Ascending aorta (tissue), 2 donors: ENCODE data around the gene KANK4. TPM values are rescaled to one million over a fixed set of nuclear protein-coding genes. Genes with fewer than 3 reads are reported as not detected.

Experiments used
- DNase-seq, 2 donors: peaks; one replicate each; pipeline ENCODE4 v3.0.0-alpha.2; 2019; ENCODE audit warnings: low spot score in 2 of 2
- H3K27ac ChIP-seq, 2 donors: fragments of 200-600 bp; sonication (generic); one replicate each; pipeline ENCODE4 v1.5.1; 2016 to 2017; ENCODE audit warnings: mild to moderate bottlenecking in 1 of 2
- H3K27me3 ChIP-seq: fragments of 200-600 bp; sonication (generic); one replicate; pipeline ENCODE4 v1.5.1; 2017
- H3K36me3 ChIP-seq, 2 donors: fragments of 200-600 bp; sonication (generic); one replicate each; pipeline ENCODE4 v1.5.1; 2016
- H3K4me1 ChIP-seq, 2 donors: fragments of 200-600 bp; sonication (generic); one replicate each; pipeline ENCODE4 v1.5.1; 2016 to 2017; ENCODE audit warnings: mild to moderate bottlenecking in 1 of 2
- H3K4me3 ChIP-seq, 2 donors: fragments of 200-600 bp; sonication (generic); one replicate each; pipeline ENCODE4 v1.5.1; 2016 to 2017; ENCODE audit warnings: mild to moderate bottlenecking in 1 of 2
- H3K9me3 ChIP-seq, 2 donors: fragments of 200-600 bp; sonication (generic); one replicate each; pipeline ENCODE4 v1.5.1; 2016
- CTCF ChIP-seq, 3 experiments: fragments of 200-600 bp in 2 of 3; fragments of 450-650 bp in 1 of 3; sonication (generic) in 2 of 3; IDR thresholded peaks; one replicate each; pipeline ENCODE4 v1.5.1; 2016 to 2019; ENCODE audit warnings: antibody characterized with exemption in 3 of 3, mild to moderate bottlenecking in 1 of 3, moderate library complexity in 1 of 3
- intact Hi-C: fragments of 100-400 bp; cut with DNase I; formaldehyde crosslinking; loops from one replicate; pipeline ENCODE4 v1.15.1; 2023
- total RNA-seq: library from RNA; depleted of rRNA; stranded (reverse); fragments of >200 nt; gene quantifications from one replicate; pipeline ENCODE4 v1.1.0, GENCODE V29; 2016

The KANK4 gene
- total RNA-seq, 1 donor from 2014 or later: not detected

DNA sequence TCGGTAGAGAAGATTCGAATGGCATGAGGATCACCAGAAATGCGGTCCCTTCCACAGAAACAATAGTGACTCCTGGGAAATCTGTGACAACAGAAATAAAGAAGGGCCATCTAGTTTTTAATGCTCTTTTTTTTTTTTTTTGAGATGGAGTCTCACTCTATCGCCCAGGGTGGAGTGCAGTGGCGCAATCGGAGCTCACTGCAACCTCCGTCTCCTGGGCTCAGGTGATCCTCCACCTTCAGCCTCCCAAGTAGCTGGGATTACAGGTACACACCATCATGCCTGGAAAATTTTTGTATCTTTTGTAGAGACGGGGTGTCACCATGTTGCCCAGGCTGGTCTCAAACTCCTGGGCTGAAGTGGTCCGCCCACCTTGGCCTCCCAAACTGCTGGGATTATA lies 80.7 kb downstream of the KANK4 start:
- H3K27ac ChIP-seq: no peak overlapping the region
- no peak overlapping the region for H3K4me3 ChIP-seq
- no peaks in the 10 kb centered on the region for H3K36me3 ChIP-seq
- DNase-seq: no peak
- TF ChIP-seq CTCF (IDR thresholded peaks at IDR 0.05): no peak
- H3K27me3 ChIP-seq: no peaks in the 10 kb centered on the region
- H3K9me3 ChIP-seq: no peaks in the 10 kb centered on the region
- intact Hi-C loops: no loop called here
- no peaks in the 10 kb centered on the region for H3K4me1 ChIP-seq

DNA sequence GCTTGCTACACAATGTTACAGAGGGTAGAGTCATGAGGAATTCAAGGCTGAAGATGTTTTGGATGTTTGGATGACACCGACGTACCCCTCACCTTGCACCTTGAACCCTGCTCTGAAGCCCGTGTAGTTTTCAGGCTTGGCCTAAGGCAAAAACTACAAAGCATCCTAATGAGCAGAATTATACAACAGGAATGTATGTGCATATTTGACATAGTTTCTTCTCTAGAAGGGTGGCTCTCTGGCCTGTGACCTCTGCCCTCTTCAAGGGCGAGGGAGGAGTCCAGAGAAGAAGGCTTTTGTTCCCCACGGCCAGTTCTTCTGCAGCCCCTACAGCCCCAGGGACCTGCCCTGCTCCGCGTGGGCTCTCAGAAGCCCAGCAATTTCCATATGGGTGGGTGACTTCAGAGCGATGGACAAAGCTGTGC lies 81.3 kb downstream of the KANK4 start:
- no peak for TF ChIP-seq CTCF (IDR thresholded peaks at IDR 0.05)
- no peak overlapping the region for H3K4me3 ChIP-seq
- DNase-seq: no peak
- intact Hi-C loops: no loop called here
- no peaks in the 10 kb centered on the region for H3K4me1 ChIP-seq
- H3K27me3 ChIP-seq: no peaks in the 10 kb centered on the region
- H3K36me3 ChIP-seq: no peaks in the 10 kb centered on the region
- H3K9me3 ChIP-seq: no peaks in the 10 kb centered on the region
- no peak overlapping the region for H3K27ac ChIP-seq

- Histone ChIP-seq H3K27me3 (no peaks in the 10 kb centered on the region), H3K36me3 (no peaks in the 10 kb centered on the region), H3K4me1 (no peaks in the 10 kb centered on the region), H3K9me3 (no peaks in the 10 kb centered on the region), H3K4me3 (no peak overlapping the region), H3K27ac (no peak overlapping the region)
- DNase-seq: no peak
- intact Hi-C loops: no loop called here
- TF ChIP-seq CTCF (IDR thresholded peaks at IDR 0.05): no peak
These were observed 81.9 kb downstream of the KANK4 start for GRCh38 chr1:62237361-62237760.

GRCh38 chr1:62235576-62235975 lies 83.7 kb downstream of the KANK4 start:
- Histone ChIP-seq H3K4me1 (no peaks in the 10 kb centered on the region), H3K4me3 (no peak overlapping the region), H3K27me3 (no peaks in the 10 kb centered on the region), H3K27ac (no peak overlapping the region), H3K9me3 (no peaks in the 10 kb centered on the region), H3K36me3 (no peaks in the 10 kb centered on the region)
- intact Hi-C loops: no loop called here
- no peak for DNase-seq
- TF ChIP-seq CTCF (IDR thresholded peaks at IDR 0.05): no peak

- TF ChIP-seq CTCF (IDR thresholded peaks at IDR 0.05): no peak
- Histone ChIP-seq H3K4me3 (no peak overlapping the region), H3K36me3 (no peaks in the 10 kb centered on the region), H3K27me3 (no peaks in the 10 kb centered on the region), H3K4me1 (no peaks in the 10 kb centered on the region), H3K27ac (no peak overlapping the region), H3K9me3 (no peaks in the 10 kb centered on the region)
- intact Hi-C loops: no loop called here
- DNase-seq: no peak
These were observed 84.5 kb downstream of the KANK4 start for GRCh38 chr1:62234688-62235087.

GRCh38 chr1:62233926-62234450 lies 85.2 kb downstream of the KANK4 start:
- no peak for DNase-seq
- intact Hi-C loops: no loop called here
- no peak for TF ChIP-seq CTCF (IDR thresholded peaks at IDR 0.05)
- Histone ChIP-seq H3K27ac (no peak overlapping the region), H3K9me3 (no peaks in the 10 kb centered on the region), H3K4me3 (no peak overlapping the region), H3K27me3 (no peaks in the 10 kb centered on the region), H3K36me3 (no peaks in the 10 kb centered on the region), H3K4me1 (no peaks in the 10 kb centered on the region)
